GM20000 (cell line): Measurements from ENCODE around the gene CXCR5.

ENCODE experiments used
- DNase-seq: peaks from one replicate; pipeline ENCODE4 v3.0.0; 2012; ENCODE audit warnings: low spot score
- CTCF ChIP-seq: IDR thresholded peaks from 2 replicates; pipeline ENCODE4 v1.5.1; 2012; ENCODE audit warnings: mild to moderate bottlenecking, control low read depth; ENCODE audit errors: extremely low read depth, missing control alignments

CXCR5 gene

GRCh38 chr11:118885831-118886565 lies 2.3 kb downstream of the CXCR5 start:
- DNase-seq = no peak
- no peak for TF ChIP-seq CTCF

- DNase-seq = peak; percentile 74
- TF ChIP-seq CTCF = no peak
These were observed 3.0 kb downstream of the CXCR5 start for GRCh38 chr11:118886681-118887111.

GRCh38 chr11:118887206-118887605 lies 3.5 kb downstream of the CXCR5 start:
- DNase-seq = no peak

GRCh38 chr11:118888398-118888797 lies 4.7 kb downstream of the CXCR5 start:
- TF ChIP-seq CTCF = no peak
- no peak for DNase-seq

More at GRCh38 chr11:118887206-118887605, 3.5 kb downstream of the CXCR5 start:
- no peak for TF ChIP-seq CTCF

GRCh38 chr11:118889797-118890196 lies 6.1 kb downstream of the CXCR5 start:
- no peak for TF ChIP-seq CTCF
- no peak for DNase-seq

DNA sequence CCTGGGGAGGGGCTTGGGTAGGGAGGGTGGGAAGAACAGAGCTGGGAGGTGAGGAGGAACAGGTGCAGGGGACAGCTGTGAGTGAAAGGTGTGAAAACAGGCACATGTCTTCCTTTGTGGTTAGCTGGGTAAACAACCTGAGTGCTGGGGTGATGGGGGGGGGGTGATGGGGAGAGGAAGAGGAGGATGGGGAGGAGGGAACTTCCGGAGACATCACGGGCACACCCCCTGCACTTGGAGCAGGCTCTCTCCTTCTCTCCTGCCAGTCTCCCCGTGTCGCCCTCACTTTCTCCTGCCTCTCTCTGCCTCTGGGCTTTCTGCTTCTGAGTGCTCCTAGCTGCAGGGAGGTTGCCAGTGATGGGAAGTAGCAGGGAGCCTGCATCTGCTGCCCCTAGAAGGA lies 8.8 kb downstream of the CXCR5 start:
- DNase-seq = no peak
- no peak for TF ChIP-seq CTCF

DNA sequence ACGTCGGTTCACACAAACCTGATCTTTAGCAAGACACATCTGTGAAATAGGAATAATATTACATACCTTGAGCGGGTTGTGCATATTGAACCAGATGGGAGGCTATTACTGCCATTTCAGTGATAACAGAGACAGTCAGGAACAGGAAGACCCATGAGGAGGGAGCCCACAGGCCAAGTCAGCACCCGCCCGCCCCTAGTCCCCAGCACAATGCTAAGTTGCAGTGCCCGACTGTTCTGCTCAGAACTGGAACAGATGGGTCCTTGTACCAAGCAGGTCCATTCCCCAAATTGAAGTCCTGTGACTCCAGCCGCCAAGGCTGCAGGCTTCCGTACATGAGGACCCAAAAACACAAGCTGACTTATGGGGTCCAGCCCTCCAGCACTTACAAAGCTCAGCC lies 9.3 kb downstream of the CXCR5 start:
- TF ChIP-seq CTCF = no peak

More for the DNA sequence above, 9.3 kb downstream of the CXCR5 start:
- DNase-seq = no peak
